Measurements from ENCODE around the gene REEP1.

REEP1 gene

DNA sequence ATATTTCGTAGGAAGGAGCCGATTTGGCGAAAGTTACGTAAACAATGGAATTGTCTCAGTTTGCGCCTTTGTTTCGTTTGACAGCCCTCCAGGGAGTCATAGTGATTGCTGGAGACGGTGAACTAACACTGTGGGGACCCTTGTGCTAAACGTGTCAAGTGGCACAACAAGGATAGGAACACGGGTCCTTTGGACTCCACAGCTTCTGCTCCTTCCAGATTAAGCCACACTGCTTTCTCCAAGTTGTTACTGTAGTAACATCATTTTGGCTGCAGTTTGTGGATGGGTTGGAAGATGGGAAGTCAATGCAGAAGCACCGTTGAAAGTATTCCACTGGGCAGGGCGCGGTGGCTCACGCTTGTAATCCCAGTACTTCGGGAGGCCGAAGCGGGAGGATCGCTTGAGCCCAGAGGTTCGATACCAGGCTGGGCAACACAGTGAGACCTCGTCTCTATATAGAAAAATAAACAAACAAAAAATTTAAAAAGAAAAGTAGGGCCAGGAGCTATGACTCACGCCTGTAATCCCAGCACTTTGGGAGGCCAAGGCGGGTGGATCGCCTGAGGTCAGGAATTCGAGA, 141.5 kb downstream of the REEP1 start:
- DNase-seq (ENCODE audit: low read depth in 2 of 2): no peak

DNA sequence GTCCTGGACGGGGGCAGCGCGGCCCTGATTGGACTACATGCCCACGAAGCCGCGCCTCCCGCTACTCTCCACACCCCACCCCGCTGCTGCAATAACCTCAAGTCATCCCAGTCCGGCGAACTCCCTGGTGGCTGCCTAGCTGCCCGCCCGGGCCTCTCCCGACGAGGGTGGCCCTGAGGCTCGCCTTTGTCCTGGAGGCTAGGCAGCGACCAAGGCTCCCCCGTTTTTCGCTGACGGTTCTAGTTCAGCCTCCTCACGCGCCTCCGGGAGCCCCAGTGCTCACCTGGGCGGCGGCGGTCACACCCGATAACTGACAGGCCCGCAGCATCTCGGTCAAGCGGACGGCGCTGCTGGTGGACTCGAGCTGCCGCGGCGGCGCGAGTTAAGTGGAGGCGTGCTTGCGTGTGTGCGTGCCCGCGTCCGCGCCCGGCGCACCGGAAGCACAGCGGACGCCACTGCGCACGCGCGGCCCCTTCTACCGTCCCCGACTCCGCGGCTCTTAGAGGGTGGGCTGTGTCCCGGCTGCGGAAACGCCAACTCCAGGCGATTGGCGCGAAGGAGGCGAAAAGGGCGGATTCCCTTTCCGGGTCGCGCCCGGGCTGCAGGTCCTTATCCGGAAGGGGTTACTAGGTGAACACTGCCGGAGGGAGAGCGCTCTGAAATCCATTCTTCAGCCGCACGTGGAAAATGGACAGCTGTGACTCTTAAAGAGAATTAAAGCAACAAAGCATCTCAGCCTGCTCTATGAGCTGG, 142.2 kb downstream of the REEP1 start, which contains the start of gene IMMT:
TSS of gene IMMT (minus strand) at position 408 of the 753 bp plus-strand sequence. CDS start at position 328, 80 bp downstream.
- DNase-seq (ENCODE audit: low read depth in 2 of 2): peak; percentile 82 to 93

DNA sequence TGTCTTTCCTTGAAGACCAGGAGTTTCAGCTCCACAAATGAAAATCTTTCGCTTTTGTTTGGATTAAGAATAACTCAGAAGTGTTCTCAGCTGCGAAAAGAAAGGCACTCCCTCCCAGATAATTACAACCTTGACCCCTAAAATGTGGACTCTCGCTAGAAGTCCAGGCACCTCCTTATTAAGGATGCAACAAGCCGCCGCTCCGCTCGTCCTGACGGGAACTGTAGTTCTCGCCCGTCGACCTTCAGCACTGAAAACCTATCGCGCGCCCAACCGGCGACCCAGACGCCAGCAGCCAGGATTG, 142.7 kb downstream of the REEP1 start:
- peak in 1 of 2 donors; percentile 83 for DNase-seq (ENCODE audit: low read depth in 2 of 2)

DNA sequence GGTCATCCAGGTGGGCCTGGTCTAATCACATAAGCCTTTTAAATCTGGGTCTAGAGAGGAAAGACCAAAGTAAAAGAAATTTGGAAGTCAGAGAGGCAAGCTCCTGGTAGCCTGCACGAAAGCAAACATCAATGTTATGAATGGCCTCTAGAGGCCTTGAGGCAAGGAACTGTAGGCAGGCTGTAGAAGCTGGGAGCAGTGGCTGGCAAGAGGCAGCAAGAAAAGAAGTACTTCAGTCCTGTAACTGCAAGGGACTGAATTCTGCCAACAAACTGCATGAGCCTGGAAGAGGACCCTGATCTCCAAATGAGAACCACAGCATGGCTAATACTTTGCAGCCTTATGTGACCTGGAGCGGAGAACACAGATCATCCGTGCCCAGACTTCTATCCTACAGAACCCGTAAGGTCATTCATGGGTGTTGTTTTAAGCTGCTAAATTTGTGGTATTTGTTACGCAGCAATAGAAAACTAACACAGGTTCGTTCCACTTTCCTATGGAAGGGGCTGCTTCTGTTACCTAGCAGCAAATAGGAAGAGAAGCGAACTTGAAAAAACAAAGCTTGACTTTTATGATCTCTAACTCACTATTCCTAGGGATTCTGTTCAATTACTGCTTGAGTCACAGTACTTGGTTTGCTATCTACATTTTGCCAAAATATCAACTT, 143.4 kb downstream of the REEP1 start:
- DNase-seq (ENCODE audit: low read depth in 2 of 2): no peak

DNA sequence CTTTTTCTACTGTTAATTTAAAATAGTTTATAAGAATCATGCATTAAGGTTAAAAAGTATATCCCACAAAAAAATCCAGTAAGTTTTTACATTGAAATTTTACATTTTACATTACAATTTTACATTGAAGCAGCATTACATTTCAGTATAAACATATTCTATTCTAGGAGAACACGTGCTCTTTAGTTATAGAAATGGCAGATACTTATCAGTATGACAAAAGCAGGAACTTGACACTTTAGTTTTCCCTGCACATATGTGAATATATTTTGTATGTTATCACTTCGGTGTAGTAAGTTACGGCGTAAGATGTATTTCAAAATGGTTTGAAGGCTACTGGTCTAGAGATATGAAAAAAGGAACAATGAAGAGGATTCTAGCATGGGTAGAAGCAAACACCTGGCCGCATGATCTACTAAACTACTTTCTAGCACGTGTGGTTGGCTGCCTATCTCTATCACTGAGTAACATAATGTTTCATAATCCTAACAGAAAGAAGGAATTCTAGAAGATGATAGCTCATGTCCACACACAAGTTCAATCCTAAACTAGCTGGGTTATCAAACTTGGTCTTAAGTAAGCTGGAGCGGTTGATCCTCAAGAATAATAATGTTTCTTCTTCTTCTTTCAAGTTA, 147.5 kb downstream of the REEP1 start:
- no peak for DNase-seq (ENCODE audit: low read depth in 2 of 2)

DNA sequence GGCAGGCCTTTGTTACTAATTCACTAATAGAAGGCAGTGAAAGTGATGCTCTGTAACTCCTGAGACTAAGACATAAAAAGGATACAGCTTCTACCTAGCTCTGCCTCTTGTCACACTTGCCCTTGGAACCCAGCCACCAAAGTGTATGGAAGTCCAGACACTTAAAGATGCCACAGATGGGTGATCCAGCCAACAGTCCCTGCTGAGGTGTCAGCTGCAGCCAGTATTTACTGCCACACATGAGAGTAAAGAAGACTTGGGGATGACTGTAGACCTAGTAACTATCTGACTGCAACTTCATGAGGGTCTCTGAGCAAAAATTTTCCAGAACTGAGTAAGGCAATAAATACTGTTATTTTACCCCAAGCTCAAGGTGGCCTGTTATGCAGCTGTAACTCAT, 151.0 kb downstream of the REEP1 start:
- DNase-seq (ENCODE audit: low read depth in 2 of 2): no peak

DNA sequence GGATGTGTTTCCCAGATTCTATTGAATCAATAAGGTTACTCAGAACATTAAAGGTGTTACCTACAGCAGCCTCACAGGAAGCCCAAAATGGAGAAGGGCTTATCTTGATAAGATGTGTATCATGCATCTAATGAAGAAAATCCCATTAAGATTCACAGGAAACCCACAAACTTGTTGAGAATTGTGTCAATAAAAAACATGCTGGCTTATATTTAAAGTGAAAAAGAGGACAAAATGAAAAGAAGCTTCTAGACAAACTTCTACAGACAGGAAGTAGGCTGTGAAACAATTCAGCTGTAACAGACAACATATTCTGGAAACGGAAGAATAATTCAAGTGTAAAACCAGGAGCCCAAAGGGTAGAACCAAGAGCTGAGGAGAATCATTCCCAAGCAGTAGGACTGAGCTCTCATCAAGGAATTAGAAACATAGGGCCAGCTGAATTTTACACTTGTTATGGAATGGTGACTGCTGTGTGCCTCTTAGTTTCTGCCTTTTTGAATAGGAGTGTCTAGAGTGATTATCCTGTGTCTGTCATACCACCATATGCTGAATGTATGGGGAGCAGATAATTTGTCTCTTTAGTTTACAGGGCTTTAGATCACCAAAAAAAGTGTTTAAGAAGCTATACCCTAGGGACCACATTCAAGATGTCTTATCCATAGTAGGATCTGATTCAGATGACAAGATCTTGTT, 151.8 kb downstream of the REEP1 start:
- DNase-seq (ENCODE audit: low read depth in 2 of 2): no peak

DNA sequence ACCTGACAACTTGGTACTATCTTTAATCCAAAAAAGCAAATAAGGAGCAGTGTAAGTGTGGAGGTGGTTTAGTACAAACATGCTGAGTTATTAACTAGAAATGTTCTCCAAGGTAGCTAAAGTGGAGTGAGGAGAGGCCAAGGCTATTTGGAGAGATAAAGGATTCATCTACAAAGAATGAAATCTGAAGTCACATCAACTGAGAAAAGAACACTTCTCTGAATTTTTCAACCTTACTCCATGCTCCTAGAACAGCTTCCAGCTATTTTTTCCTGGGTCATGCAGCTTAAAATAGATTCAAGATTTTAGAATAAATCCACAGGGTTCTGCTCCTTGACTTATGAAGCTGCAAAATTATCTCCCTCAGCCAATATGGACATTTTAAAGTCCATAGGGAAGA, 160.8 kb downstream of the REEP1 start:
- no peak for DNase-seq (ENCODE audit: low read depth in 2 of 2)

DNA sequence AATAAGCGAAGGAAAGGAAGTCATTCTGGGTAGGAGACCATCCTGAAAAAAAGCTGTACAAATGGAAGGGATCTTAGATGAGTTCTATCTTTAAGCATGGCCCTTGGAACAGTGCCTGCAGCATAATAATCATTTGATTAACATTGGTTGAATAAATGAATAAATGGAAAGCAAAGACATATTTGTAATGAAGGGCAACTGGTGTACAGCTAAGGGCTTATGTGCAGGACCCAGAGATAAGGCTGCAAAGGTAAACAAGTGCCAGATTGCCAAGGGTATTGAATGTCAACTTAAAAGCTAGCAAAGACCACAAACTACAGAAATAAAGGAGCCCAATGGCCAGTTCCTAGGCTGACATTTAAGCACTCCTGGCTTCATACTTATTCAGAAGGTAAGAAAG, 161.6 kb downstream of the REEP1 start:
- DNase-seq (ENCODE audit: low read depth in 2 of 2): no peak

DNA sequence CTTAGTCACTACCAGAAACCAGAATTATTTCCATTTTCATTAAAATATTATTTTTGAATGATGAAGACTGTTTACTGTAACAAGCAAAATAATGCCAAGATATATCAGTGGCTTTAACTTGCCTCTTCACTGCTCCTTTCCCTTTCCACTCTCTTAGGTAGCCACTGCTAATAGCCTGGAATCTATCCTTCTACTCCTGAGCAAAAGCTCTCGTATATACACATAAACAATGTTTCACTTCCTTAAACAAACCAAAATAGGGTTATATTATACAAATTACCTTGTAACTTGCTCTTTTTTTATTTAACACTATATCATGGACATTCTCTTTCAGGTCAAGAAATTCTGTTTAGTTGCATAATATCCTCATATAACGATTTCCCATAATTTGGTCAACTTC, 163.0 kb downstream of the REEP1 start:
- no peak for DNase-seq (ENCODE audit: low read depth in 2 of 2)

DNA sequence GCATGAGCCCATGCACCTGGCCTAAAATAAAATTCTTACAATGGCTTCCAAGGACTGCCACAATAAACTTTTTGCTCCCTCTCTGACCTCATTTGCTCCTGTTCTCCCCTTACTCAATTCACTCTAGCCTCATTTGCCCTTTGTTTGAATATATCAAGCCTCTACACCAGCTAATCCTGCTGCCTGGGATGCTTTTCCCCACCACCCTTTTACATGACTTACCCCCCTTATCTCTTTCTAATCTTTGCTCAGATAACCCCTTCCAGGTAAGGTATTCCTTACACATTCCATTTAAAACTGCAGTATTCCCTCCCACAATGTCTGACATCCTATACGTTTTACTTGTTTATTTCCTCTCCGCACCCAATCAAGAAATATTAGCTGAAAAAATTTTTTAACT, 164.8 kb downstream of the REEP1 start:
- no peak for DNase-seq (ENCODE audit: low read depth in 2 of 2)

DNA sequence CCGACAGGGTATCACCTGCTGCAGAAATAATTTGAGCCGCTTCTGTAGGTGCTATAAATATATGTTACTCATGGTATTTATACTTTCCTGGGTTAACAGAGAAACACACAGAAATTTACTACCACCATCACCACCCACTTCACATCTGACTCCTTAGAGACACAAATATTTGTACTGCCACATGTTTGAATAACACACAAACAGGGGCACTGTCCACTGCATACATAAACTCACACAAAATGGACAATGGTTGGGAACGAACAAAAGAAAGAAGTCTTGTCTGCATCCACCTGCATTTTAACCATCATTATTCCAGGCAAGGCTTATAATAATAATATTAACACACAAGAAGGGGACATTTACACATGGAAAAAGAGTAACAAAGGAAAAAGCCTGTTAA, 166.1 kb downstream of the REEP1 start:
- no peak for DNase-seq (ENCODE audit: low read depth in 2 of 2)

DNA sequence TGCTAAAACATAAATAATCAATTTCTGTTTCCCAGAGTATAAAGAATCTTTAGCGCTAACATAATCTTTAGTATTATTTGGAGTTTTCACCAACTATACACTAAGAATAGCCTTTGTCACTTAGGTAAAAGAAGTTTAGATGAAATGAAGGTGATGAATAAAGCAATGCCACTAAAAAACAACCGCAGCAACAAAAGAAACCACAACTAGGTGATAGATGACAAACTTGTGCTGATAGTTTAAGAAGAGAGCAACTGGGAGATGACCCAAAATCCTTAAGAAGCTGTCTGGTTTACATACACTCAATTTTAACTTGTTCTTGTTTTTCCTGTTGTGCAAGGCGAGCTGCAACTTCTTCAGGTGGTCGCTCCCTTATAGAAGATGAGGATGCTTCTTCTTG, 167.0 kb downstream of the REEP1 start:
- no peak for DNase-seq (ENCODE audit: low read depth in 2 of 2)
